Common myeloid progenitor, CD34-positive (primary cell): ENCODE measurements around the gene ETV3L.

Source experiments
- CTCF ChIA-PET: fragments of 350-600 bp; sonication (Branson Sonifier 250); formaldehyde crosslinking; loops from one replicate; lab custom pipeline; 2021; ENCODE audit warnings: antibody characterized with exemption; lab: Charles Lee
- POLR2A ChIA-PET: fragments of 350-600 bp; sonication (Branson Sonifier 250); formaldehyde crosslinking; loops from one replicate; lab custom pipeline; 2021; ENCODE audit warnings: antibody characterized with exemption; lab: Charles Lee
- DNase-seq, 3 donors: peaks; one replicate each; pipeline versions ENCODE4 v3.0.0 to v3.0.0-alpha.2; 2013
- H3K27ac ChIP-seq, 2 experiments: 1 replicate in 1 of 2; 2 replicates in 1 of 2; pipeline ENCODE4 v1.7.0; 2013; ENCODE audit warnings: inconsistent platforms in 2 of 2, low read length in 2 of 2, mild to moderate bottlenecking in 2 of 2, low read depth in 1 of 2, moderate library complexity in 1 of 2; ENCODE audit not compliant: severe bottlenecking in 2 of 2, insufficient read depth in 1 of 2, poor library complexity in 1 of 2
- H3K27me3 ChIP-seq, 5 experiments: replicated peaks in 2 of 5; 1 replicate in 3 of 5; 2 replicates in 2 of 5; pipeline versions ENCODE4 v1.6.1 to v1.7.0; 2013; ENCODE audit warnings: low read length in 4 of 5, mild to moderate bottlenecking in 2 of 5, moderate library complexity in 2 of 5, inconsistent platforms in 1 of 5; ENCODE audit not compliant: insufficient read depth in 5 of 5, control insufficient read depth in 4 of 5
- H3K36me3 ChIP-seq, 4 experiments: 1 replicate in 2 of 4; 2 replicates in 2 of 4; pipeline versions ENCODE4 v1.6.1 to v1.7.0; 2013; ENCODE audit warnings: low read length in 3 of 4, control low read depth in 1 of 4, mild to moderate bottlenecking in 1 of 4; ENCODE audit not compliant: control insufficient read depth in 4 of 4, insufficient read depth in 4 of 4
- H3K4me1 ChIP-seq, 4 experiments: 1 replicate in 3 of 4; 2 replicates in 1 of 4; pipeline versions ENCODE4 v1.6.1 to v1.7.1; 2013; ENCODE audit warnings: low read length in 3 of 4, mild to moderate bottlenecking in 3 of 4, control low read depth in 1 of 4, inconsistent platforms in 1 of 4, moderate library complexity in 1 of 4; ENCODE audit not compliant: control insufficient read depth in 4 of 4, insufficient read depth in 4 of 4; ENCODE audit errors: control extremely low read depth in 1 of 4
- H3K4me3 ChIP-seq, 7 experiments: 1 replicate in 4 of 7; 2 replicates in 3 of 7; pipeline versions ENCODE4 v1.5.1 to v1.7.0; 2013; ENCODE audit warnings: mild to moderate bottlenecking in 7 of 7, low read length in 6 of 7, moderate library complexity in 6 of 7, inconsistent platforms in 2 of 7, low read depth in 2 of 7, control low read depth in 1 of 7; ENCODE audit not compliant: insufficient read depth in 4 of 7, control insufficient read depth in 1 of 7; ENCODE audit errors: extremely low read depth in 1 of 7
- H3K9me3 ChIP-seq, 5 experiments: 1 replicate in 4 of 5; 2 replicates in 1 of 5; pipeline versions ENCODE4 v1.6.1 to v1.7.1; 2013; ENCODE audit warnings: low read length in 4 of 5, mild to moderate bottlenecking in 2 of 5, inconsistent platforms in 1 of 5, low read depth in 1 of 5, moderate library complexity in 1 of 5; ENCODE audit not compliant: control insufficient read depth in 4 of 5, insufficient read depth in 2 of 5; ENCODE audit errors: control extremely low read depth in 1 of 5
- WGBS: methylation state at CpG from one replicate; pipeline ENCODE4 v1.1.5; 2013; ENCODE audit not compliant: insufficient coverage; 5-methylcytosine and 5-hydroxymethylcytosine counted together

ETV3L gene

GRCh38 chr1:157142765-157143423, 43.3 kb upstream of the ETV3L start:
- H3K27ac ChIP-seq: no peak overlapping the region
- CTCF ChIA-PET: interaction anchor here (2.0 to 15.6 kb wide), 2 partner anchors 11 to 53 kb away, joined by 11 to 180 read pairs; no protein-coding TSS in a partner anchor
- peaks cover 7 to 14% (median 8%) of the 10 kb centered on the region in 4 experiments for H3K4me1 ChIP-seq
- POLR2A ChIA-PET: no interaction called here
- H3K9me3 ChIP-seq: no peaks in the 10 kb centered on the region
- no peaks in the 10 kb centered on the region for H3K36me3 ChIP-seq
- WGBS: 100% methylated on average over 2 of the region's 3 CpGs
- H3K4me3 ChIP-seq: no peak overlapping the region
- H3K27me3 ChIP-seq: no peaks in the 10 kb centered on the region
- no peak for DNase-seq

DNA sequence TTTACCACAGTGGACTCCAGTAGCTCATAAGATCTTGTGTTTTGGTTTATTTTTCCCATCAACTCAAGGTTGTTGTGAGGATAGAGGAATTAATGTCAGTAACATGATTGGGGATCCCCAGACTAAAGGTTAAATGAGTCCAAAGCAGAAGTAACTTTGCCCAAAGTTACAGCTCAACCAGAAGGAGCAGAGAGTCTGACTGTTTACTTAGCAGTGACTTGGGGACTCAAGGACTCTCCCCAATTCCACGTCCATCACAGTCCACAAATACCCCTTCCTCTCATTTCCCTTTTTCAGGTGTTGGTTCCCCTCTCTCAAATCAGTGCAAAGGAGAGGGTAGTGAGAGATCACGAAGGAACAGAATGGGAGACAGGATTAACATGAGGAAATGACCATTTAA, 42.6 kb upstream of the ETV3L start:
- Histone ChIP-seq H3K27me3 (no peaks in the 10 kb centered on the region), H3K36me3 (no peaks in the 10 kb centered on the region), H3K4me1 (peaks cover 7 to 16% (median 14%) of the 10 kb centered on the region in 4 experiments), H3K4me3 (no peak overlapping the region), H3K27ac (no peak overlapping the region), H3K9me3 (no peaks in the 10 kb centered on the region)
- ChIA-PET CTCF (interaction anchor here (0.9 to 15.6 kb wide), 5 partner anchors 12 to 54 kb away, joined by 3 to 180 read pairs (median 5); no protein-coding TSS in a partner anchor), POLR2A (no interaction called here)
- DNase-seq: no peak
- 100% methylated on average over 1 of the region's 2 CpGs for WGBS

DNA sequence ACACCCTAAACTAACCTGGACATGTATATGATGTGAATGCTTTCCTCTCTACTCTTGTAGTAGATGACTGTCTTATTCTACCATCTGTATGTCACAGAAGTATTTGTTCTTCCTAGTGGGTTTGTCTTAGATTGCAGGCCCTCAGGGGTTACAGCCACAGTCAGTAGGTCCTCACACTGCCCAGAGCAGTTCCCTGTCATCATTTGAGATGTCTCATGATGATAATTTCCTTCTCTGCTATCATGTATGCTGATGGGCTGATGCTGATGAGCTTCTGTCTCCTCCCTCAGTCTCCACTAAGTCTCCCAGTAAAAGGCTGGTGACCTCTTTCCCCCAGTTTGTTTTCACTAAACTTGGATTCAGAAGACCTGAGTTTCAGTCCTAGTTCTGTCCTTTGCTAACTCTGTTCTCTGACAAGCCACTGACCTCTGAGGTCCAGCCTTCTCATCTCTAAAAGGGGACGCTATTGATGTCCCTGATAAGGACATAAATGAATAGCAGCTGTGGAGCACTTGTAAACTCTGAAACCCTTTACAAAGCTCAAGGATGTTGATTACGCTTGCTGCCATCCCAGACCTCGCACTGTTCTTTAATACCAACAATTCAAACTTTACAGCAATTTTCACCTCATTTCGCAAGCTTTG, 41.7 kb upstream of the ETV3L start:
- Histone ChIP-seq H3K4me3 (no peak overlapping the region), H3K27ac (no peak overlapping the region), H3K4me1 (peaks cover 16 to 24% (median 22%) of the 10 kb centered on the region in 4 experiments), H3K27me3 (no peaks in the 10 kb centered on the region), H3K36me3 (no peaks in the 10 kb centered on the region), H3K9me3 (no peaks in the 10 kb centered on the region)
- 100% methylated on average over 1 of the region's 4 CpGs for WGBS
- CTCF ChIA-PET: interaction anchor here (0.9 to 15.6 kb wide), 5 partner anchors 13 to 53 kb away, joined by 3 to 180 read pairs (median 5); no protein-coding TSS in a partner anchor
- no peak for DNase-seq
- POLR2A ChIA-PET: no interaction called here

- no peaks in the 10 kb centered on the region for H3K9me3 ChIP-seq
- H3K4me1 ChIP-seq: peaks cover 17 to 33% (median 25%) of the 10 kb centered on the region in 4 experiments
- 92% methylated on average over 1 of the region's 2 CpGs for WGBS
- CTCF ChIA-PET: interaction anchor here (1.0 to 15.6 kb wide), 2 partner anchors 14 to 49 kb away, joined by 3 to 180 read pairs; no protein-coding TSS in a partner anchor
- no peak overlapping the region for H3K27ac ChIP-seq
- no peak overlapping the region for H3K4me3 ChIP-seq
- no peaks in the 10 kb centered on the region for H3K27me3 ChIP-seq
- H3K36me3 ChIP-seq: peaks cover under 1 to 11% (median 6%) of the 10 kb centered on the region in 4 experiments
- no peak for DNase-seq
- POLR2A ChIA-PET: no interaction called here
These were observed 40.5 kb upstream of the ETV3L start for GRCh38 chr1:157140063-157140588.

GRCh38 chr1:157139052-157139715, 39.6 kb upstream of the ETV3L start:
- POLR2A ChIA-PET: interaction anchor here (2.1 to 3.4 kb wide), 2 partner anchors 9 to 16 kb away, joined by 12 to 31 read pairs; no protein-coding TSS in a partner anchor
- CTCF ChIA-PET: interaction anchor here (0.8 to 15.6 kb wide), 4 partner anchors 9 to 48 kb away, joined by 3 to 180 read pairs (median 3); no protein-coding TSS in a partner anchor
- H3K27me3 ChIP-seq: no peaks in the 10 kb centered on the region

DNA sequence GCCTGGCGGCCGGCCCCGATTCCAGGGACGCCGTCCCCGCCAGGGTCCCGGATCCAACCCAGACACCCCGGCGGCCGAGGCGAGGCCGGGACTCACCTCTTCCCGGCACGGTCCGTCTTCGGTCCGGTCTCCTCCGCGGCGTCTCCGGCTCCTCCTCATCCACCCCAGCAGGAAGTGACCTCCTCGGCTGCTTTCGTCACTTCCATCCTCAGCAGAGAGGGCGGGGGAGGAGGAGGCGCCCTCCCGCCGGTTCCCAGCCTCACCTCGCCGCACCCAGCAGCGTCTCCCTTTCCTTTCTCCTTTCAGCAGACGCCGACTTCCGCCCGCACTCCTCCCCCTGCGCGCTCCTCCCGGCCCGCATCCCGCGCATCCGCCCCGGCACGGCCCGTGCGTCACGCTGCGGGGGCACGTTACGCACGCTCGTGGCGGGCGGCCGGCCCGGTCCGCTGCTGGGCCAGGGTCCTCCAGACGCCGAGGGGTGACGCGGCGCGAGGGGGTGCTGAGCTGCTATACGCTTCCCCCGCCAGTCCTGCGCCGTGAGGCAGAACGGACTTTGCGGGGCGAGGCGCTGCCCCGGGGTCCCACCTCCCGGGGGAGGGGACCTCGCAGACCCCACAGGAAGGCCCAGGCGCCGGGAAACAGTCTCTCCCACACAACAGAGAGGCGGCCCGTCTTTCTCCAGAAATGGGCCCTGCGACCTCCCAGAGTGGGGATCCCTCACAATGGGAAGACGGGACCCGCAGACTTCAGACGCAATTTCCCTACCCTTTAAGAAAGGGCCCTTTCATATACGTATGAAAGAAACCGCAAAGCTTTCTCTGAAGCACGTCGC, 38.8 kb upstream of the ETV3L start, which contains the start of gene ETV3:
ETV3 (minus strand) TSS at position 176 of the 832 bp plus-strand sequence. CDS start 2,043 bp downstream, outside the sequence.
- Histone ChIP-seq H3K9me3 (no peaks in the 10 kb centered on the region), H3K36me3 (peaks cover 12 to 28% (median 20%) of the 10 kb centered on the region in 4 experiments), H3K27ac (peak within 1 kb of the TSS; percentile 91 to 96), H3K4me1 (peaks cover 21 to 40% (median 27%) of the 10 kb centered on the region in 4 experiments), H3K4me3 (peak within 1 kb of the TSS; percentile 80 to 97 (median 94)), H3K27me3 (no peaks in the 10 kb centered on the region)
- ChIA-PET CTCF (interaction anchor here (1.7 to 15.6 kb wide), 2 partner anchors 9 to 15 kb away, joined by 3 to 180 read pairs; no protein-coding TSS in a partner anchor), POLR2A (interaction anchor here (1.0 to 3.4 kb wide), 3 partner anchors 10 to 65 kb away, joined by 3 to 31 read pairs (median 12); no protein-coding TSS in a partner anchor)
- 0% methylated on average over 59 of the region's 85 CpGs for WGBS
- DNase-seq: peak; percentile 87 to 93 (median 90)

More at GRCh38 chr1:157139052-157139715, 39.6 kb upstream of the ETV3L start:
- Histone ChIP-seq H3K27ac (peak overlapping the region; percentile 91 to 96), H3K4me3 (peak overlapping the region; percentile 80 to 97 (median 94)), H3K9me3 (no peaks in the 10 kb centered on the region), H3K36me3 (peaks cover 10 to 20% (median 14%) of the 10 kb centered on the region in 4 experiments), H3K4me1 (peaks cover 17 to 33% (median 25%) of the 10 kb centered on the region in 4 experiments)
- 28% methylated on average over 5 of the region's 9 CpGs for WGBS
- no peak for DNase-seq
